Gastroesophageal sphincter (tissue), 4 donors: ENCODE measurements around the gene BSPH1. TPM values are rescaled to one million over a fixed set of nuclear protein-coding genes. Genes with fewer than 3 reads are reported as not detected.
"Not testable (repeated sequence)": the region's sequence is repeated elsewhere in the genome, so short reads cannot be mapped to it uniquely, and the experiment has no call there.

Source experiments
- ATAC-seq: fragments of 150-250 bp; one replicate; pipeline ENCODE4 v1.9.1; 2016; ENCODE audit warnings: mild to moderate bottlenecking, moderate library complexity
- H3K27ac ChIP-seq, 4 donors: fragments of 200-600 bp; sonication (generic) in 3 of 4; 1 replicate in 3 of 4; 2 replicates in 1 of 4; pipeline ENCODE4 v1.5.1; 2016 to 2019
- H3K27me3 ChIP-seq: fragments of 200-600 bp; sonication (generic); one replicate; pipeline ENCODE4 v1.5.1; 2019
- H3K36me3 ChIP-seq, 2 donors: fragments of 200-600 bp; sonication (generic); one replicate each; pipeline ENCODE4 v1.5.1; 2019; ENCODE audit warnings: control low read depth in 1 of 2
- H3K4me1 ChIP-seq, 3 donors: fragments of 200-600 bp; sonication (generic); 1 replicate in 2 of 3; 2 replicates in 1 of 3; pipeline ENCODE4 v1.5.1; 2016 to 2019; ENCODE audit warnings: control low read depth in 2 of 3
- H3K4me3 ChIP-seq, 2 donors: fragments of 200-600 bp; sonication (generic); one replicate each; pipeline ENCODE4 v1.5.1; 2019; ENCODE audit warnings: mild to moderate bottlenecking in 1 of 2, moderate library complexity in 1 of 2
- H3K9me3 ChIP-seq, 3 donors: fragments of 200-600 bp; sonication (generic); one replicate each; pipeline ENCODE4 v1.5.1; 2017 to 2019; ENCODE audit warnings: control low read depth in 2 of 3
- EP300 ChIP-seq: sonication (generic); formaldehyde crosslinking; IDR thresholded peaks from one replicate; pipeline ENCODE4 v1.6.1; 2017; ENCODE audit warnings: antibody characterized with exemption, mild to moderate bottlenecking
- POLR2A ChIP-seq, 2 donors: fragments of 450-650 bp; IDR thresholded peaks; one replicate each; pipeline ENCODE4 v1.6.1; 2017; ENCODE audit warnings: antibody characterized with exemption in 2 of 2, mild to moderate bottlenecking in 2 of 2, moderate library complexity in 1 of 2
- POLR2AphosphoS5 ChIP-seq: sonication (generic); formaldehyde crosslinking; IDR thresholded peaks from one replicate; pipeline ENCODE4 v1.6.1; 2017; ENCODE audit warnings: antibody characterized with exemption
- WGBS, 2 donors: methylation state at CpG; one replicate each; pipeline ENCODE4 v1.1.5; 2018; ENCODE audit warnings: low coverage in 1 of 2; 5-methylcytosine and 5-hydroxymethylcytosine counted together
- total RNA-seq, 4 donors: library from RNA; depleted of rRNA; stranded (reverse); fragments of >200 nt; gene quantifications; one replicate each; pipeline ENCODE4 v1.1.0, GENCODE V29; 2016
- TF ChIP-seq, protein P1 (sequence below), 4 experiments: fragments of 200-600 bp in 2 of 4; fragments of 450-650 bp in 2 of 4; sonication (generic) in 1 of 4; IDR thresholded peaks; one replicate each; pipeline ENCODE4 v1.5.1; 2017 to 2019; ENCODE audit warnings: antibody characterized with exemption in 4 of 4, mild to moderate bottlenecking in 2 of 4, moderate library complexity in 2 of 4

BSPH1 gene
- total RNA-seq, 4 donors from 2014 or later: not detected

DNA sequence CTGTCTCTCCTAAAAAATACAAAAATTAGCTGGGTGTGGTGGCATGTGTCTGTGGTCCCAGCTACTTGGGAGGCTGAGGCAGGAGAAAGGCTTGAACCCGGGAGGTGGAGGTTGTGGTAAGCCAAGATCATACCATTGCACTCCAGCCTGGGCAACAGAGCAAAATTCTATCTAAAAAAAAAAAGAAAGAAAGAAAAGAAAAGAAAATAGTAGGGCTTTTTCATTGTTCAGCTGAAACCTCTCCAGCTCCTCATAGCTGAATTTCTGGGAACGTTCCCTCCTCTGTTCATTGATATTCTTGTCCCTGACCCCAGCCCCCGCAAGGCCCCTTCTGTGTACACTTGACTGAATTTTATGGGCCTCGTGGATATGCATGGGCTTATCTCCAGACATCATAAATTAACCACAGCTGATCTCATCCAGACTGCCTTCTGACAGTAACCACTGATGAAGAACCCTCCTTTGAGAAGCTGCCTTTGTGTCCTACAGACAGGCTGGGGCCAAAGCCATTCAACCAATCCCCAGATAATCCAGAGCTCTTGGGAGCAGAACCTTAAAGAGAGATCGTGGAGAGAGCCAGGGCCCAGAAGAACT lies 2.3 kb upstream of the BSPH1 start, which contains the start of gene ELSPBP1:
TSS of gene ELSPBP1 (plus strand) at position 424 of the 594 bp plus-strand sequence. CDS start 14,036 bp downstream, outside the sequence.
- H3K4me1 ChIP-seq: no peaks in the 10 kb centered on the region
- H3K9me3 ChIP-seq: no peaks in the 10 kb centered on the region
- H3K27ac ChIP-seq: no peak within 1 kb of the TSS
- peaks cover 55% of the 10 kb centered on the region for H3K27me3 ChIP-seq
- no peak for ATAC-seq
- 0 to 37% methylated on average over 2 to 5 of the region's 5 CpGs for WGBS, 2 donors
- no peak within 1 kb of the TSS for H3K4me3 ChIP-seq
- TF ChIP-seq, protein P1, sequence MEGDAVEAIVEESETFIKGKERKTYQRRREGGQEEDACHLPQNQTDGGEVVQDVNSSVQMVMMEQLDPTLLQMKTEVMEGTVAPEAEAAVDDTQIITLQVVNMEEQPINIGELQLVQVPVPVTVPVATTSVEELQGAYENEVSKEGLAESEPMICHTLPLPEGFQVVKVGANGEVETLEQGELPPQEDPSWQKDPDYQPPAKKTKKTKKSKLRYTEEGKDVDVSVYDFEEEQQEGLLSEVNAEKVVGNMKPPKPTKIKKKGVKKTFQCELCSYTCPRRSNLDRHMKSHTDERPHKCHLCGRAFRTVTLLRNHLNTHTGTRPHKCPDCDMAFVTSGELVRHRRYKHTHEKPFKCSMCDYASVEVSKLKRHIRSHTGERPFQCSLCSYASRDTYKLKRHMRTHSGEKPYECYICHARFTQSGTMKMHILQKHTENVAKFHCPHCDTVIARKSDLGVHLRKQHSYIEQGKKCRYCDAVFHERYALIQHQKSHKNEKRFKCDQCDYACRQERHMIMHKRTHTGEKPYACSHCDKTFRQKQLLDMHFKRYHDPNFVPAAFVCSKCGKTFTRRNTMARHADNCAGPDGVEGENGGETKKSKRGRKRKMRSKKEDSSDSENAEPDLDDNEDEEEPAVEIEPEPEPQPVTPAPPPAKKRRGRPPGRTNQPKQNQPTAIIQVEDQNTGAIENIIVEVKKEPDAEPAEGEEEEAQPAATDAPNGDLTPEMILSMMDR (IDR thresholded peaks at IDR 0.05): no peak
- TF ChIP-seq POLR2A (IDR thresholded peaks at IDR 0.05) (no peak), POLR2AphosphoS5 (no peak), EP300 (no peak)
- H3K36me3 ChIP-seq: no peaks in the 10 kb centered on the region

DNA sequence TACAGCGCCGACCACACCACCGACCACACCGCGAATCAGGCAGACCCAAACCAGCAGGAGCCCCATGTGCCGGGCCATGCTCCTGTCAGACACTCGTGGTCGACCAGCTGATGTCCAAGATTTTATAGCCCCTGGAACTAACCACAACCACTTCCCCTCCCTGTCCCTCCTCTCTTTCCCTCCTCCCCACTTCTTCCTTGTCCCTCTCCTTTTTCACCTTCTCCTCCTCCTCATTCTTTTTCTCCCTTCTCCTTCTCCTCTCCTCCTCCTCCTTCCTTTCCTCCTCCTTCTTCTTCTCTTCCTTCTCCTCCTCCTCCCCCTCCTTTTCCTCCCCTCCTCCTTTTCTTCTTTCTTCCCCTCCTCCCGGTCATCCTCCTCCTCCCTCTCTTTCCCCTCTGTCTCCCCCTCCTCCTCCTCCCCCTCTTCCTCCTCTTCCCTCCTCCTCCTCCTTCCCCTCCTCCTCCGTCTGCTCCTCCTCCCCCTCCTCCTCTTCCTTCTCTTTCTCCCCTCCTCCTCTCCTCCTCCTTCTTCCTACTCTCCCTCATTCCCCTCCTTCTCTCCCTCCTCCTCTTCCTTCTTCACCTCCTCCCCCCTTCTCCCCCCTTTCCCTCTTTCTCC lies 670 bp downstream of the BSPH1 start:
- Histone ChIP-seq H3K27me3 (peaks cover 67% of the 10 kb centered on the region), H3K4me1 (no peaks in the 10 kb centered on the region), H3K9me3 (no peaks in the 10 kb centered on the region), H3K27ac (no peak overlapping the region), H3K4me3 (no peak overlapping the region), H3K36me3 (no peaks in the 10 kb centered on the region)
- no peak for ATAC-seq
- 45 to 63% methylated on average over 5 to 9 of the region's 10 CpGs for WGBS, 2 donors
- no peak for TF ChIP-seq POLR2A (IDR thresholded peaks at IDR 0.05)
- TF ChIP-seq, protein P1 (IDR thresholded peaks at IDR 0.05): no peak
- no peak for TF ChIP-seq EP300
- no peak for TF ChIP-seq POLR2AphosphoS5

DNA sequence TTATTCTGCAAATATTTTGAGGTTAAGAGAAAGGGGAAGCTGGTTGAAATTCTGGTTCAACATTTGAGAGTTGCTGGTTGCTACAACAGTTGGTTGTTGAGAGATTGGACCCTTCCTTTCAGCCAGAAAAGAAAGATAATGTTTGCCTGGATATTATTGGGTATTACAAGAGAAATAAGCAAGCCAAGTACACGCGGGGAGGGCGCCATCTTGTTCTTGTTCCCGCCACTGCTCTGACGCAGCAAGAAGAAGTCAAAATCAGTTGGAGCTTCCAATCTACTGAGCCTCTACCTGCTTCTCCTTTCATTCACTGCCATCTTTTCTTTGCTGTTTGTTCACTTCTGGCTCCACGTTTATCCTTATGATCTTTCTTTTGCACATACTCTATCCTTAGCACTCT lies 18.4 kb downstream of the BSPH1 start:
- no peak for TF ChIP-seq EP300
- TF ChIP-seq POLR2A (IDR thresholded peaks at IDR 0.05): no peak
- TF ChIP-seq, protein P1 (IDR thresholded peaks at IDR 0.05): no peak
- no peak for TF ChIP-seq POLR2AphosphoS5
- peaks cover 39% of the 10 kb centered on the region for H3K27me3 ChIP-seq
- no peaks in the 10 kb centered on the region for H3K36me3 ChIP-seq
- no peak overlapping the region for H3K27ac ChIP-seq
- ATAC-seq: no peak
- WGBS, 2 donors: 64 to 86% methylated on average over 6 of the region's 6 CpGs
- H3K9me3 ChIP-seq: peaks cover 0 to 4% (median 0%) of the 10 kb centered on the region in 3 donors
- no peak overlapping the region for H3K4me3 ChIP-seq
- no peaks in the 10 kb centered on the region for H3K4me1 ChIP-seq

DNA sequence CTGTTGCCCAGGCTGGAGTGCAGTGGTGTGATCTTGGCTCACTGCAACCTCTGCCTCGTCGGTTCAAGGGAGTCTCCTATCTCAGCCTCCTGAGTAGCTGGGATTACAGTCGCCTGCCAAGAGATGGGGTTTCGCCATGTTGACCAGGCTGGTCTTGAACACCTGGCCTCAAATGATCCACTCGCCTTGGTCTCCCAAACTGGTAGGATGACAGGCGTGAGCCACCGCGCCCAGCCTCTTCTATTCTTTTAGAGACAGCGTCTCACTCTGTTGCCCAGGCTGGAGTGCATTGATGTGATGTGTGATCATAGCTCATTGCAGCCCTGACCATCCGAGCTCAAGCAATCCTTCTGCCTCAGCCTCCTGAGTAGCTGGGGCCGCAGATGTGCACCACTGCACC lies 36.0 kb downstream of the BSPH1 start:
- H3K36me3 ChIP-seq, H3K4me3 ChIP-seq, H3K27me3 ChIP-seq, H3K9me3 ChIP-seq, H3K4me1 ChIP-seq, ATAC-seq, H3K27ac ChIP-seq: not testable (repeated sequence)
- 73 to 89% methylated on average over 3 to 7 of the region's 11 CpGs for WGBS, 2 donors

DNA sequence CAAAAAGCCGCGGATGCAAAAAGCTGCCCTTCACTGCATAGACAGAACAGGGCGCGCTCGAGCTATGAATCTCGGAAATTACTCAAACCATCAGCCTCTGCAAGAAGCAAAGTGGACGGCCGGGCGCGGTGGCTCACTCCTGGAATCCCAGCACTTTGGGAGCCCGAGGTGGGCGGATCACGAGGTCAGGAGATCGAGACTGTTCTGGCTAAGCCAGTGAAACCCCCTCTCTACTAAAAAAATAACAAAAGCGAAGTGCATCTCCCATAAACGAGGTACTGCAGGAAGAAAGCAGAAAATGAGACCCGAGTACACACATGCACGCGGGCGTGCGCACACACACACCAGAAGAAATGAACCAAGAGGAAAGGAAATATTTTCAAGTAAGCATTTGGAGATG lies 39.8 kb downstream of the BSPH1 start:
- H3K4me3 ChIP-seq, H3K27ac ChIP-seq, H3K4me1 ChIP-seq, ATAC-seq, H3K9me3 ChIP-seq, H3K36me3 ChIP-seq: not testable (repeated sequence)
- H3K27me3 ChIP-seq: peaks cover 10% of the 10 kb centered on the region
- WGBS, 2 donors: 65% methylated on average over 10 of the region's 21 CpGs; no CpG with 5 or more reads in 1 of the 2 donors

DNA sequence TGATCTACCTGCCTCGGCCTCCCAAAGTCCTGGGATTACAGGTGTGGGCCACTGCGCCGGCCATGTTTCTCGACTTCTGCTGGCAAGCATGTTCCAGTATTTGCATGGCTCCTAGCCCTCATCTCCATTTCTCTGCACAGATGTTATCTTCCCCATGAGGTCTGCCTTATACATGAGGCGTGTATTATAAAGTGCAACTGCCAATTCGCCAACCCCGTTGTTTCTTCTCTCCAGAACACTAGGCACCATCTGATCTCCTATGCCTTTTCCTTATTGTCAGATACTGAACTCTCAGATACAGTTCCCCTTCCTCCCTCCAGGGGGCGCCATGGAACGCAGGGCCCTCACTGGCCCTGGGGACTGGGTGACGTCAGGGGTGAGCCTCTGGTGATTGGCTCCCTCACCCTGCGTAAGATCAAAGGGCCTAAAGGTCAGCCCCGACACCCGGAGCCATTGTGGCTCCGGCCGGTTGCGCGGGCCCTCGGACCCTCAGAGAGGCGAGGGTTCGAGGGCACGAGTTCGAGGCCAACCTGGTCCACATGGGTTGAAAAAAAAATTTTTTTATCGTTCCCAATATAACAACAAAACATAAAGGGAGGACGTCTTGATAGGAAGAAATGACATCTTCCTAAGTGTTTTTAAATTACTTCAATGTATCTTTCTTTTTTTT lies 42.0 kb downstream of the BSPH1 start:
- not testable (repeated sequence) for H3K36me3 ChIP-seq, H3K4me1 ChIP-seq, H3K27ac ChIP-seq, H3K9me3 ChIP-seq, H3K4me3 ChIP-seq, ATAC-seq
- peaks cover 10% of the 10 kb centered on the region for H3K27me3 ChIP-seq
- TF ChIP-seq, protein P1 (IDR thresholded peaks at IDR 0.05): peak in 1 of 4 experiments; percentile 26
- WGBS, 2 donors: 89 to 90% methylated on average over 19 to 20 of the region's 24 CpGs

DNA sequence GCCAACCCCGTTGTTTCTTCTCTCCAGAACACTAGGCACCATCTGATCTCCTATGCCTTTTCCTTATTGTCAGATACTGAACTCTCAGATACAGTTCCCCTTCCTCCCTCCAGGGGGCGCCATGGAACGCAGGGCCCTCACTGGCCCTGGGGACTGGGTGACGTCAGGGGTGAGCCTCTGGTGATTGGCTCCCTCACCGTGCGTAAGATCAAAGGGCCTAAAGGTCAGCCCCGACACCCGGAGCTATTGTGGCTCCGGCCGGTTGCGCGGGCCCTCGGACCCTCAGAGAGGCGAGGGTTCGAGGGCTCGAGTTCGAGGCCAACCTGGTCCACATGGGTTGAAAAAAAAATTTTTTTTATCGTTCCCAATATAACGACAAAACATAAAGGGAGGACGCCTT lies 63.4 kb downstream of the BSPH1 start:
- H3K9me3 ChIP-seq, H3K4me3 ChIP-seq, H3K27ac ChIP-seq, H3K27me3 ChIP-seq, H3K4me1 ChIP-seq, H3K36me3 ChIP-seq, ATAC-seq: not testable (repeated sequence)
- WGBS, 2 donors: no CpG with 5 or more reads among the region's 20 CpGs
